ENCODE results near the gene DBNDD1. TPM values are rescaled to one million over a fixed set of nuclear protein-coding genes. Genes with fewer than 3 reads are reported as not detected.

Gene DBNDD1
- total RNA-seq, 1 donor from 2014 or later, result 36.8 TPM

- peaks cover 9% of the 10 kb centered on the region for H3K36me3 Mint-ChIP-seq (ENCODE audit: low read depth, unreplicated experiment)
- peak overlapping the region; percentile 89 for H3K4me3 Mint-ChIP-seq (ENCODE audit: unreplicated experiment)
- H3K27me3 Mint-ChIP-seq (ENCODE audit: unreplicated experiment), result peaks cover 3% of the 10 kb centered on the region
- no peaks in the 10 kb centered on the region for H3K9me3 Mint-ChIP-seq (ENCODE audit: unreplicated experiment)
- DNase-seq (ENCODE audit: low spot score), result no peak
- H3K27ac Mint-ChIP-seq (ENCODE audit: unreplicated experiment), result no peak overlapping the region
- peaks cover 22% of the 10 kb centered on the region for H3K4me1 Mint-ChIP-seq (ENCODE audit: unreplicated experiment)
- TF ChIP-seq, protein P1, sequence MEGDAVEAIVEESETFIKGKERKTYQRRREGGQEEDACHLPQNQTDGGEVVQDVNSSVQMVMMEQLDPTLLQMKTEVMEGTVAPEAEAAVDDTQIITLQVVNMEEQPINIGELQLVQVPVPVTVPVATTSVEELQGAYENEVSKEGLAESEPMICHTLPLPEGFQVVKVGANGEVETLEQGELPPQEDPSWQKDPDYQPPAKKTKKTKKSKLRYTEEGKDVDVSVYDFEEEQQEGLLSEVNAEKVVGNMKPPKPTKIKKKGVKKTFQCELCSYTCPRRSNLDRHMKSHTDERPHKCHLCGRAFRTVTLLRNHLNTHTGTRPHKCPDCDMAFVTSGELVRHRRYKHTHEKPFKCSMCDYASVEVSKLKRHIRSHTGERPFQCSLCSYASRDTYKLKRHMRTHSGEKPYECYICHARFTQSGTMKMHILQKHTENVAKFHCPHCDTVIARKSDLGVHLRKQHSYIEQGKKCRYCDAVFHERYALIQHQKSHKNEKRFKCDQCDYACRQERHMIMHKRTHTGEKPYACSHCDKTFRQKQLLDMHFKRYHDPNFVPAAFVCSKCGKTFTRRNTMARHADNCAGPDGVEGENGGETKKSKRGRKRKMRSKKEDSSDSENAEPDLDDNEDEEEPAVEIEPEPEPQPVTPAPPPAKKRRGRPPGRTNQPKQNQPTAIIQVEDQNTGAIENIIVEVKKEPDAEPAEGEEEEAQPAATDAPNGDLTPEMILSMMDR (IDR thresholded peaks at IDR 0.05; ENCODE audit: unreplicated experiment), result no peak
Observed at GRCh38 chr16:90018297-90018651, 982 bp downstream of the DBNDD1 start.

GRCh38 chr16:90016339-90016950 lies 2.8 kb downstream of the DBNDD1 start:
- H3K9me3 Mint-ChIP-seq (ENCODE audit: unreplicated experiment), result no peaks in the 10 kb centered on the region
- H3K4me3 Mint-ChIP-seq (ENCODE audit: unreplicated experiment), result no peak overlapping the region
- H3K36me3 Mint-ChIP-seq (ENCODE audit: low read depth, unreplicated experiment), result peaks cover 9% of the 10 kb centered on the region
- DNase-seq (ENCODE audit: low spot score), result no peak
- H3K27me3 Mint-ChIP-seq (ENCODE audit: unreplicated experiment), result peaks cover 5% of the 10 kb centered on the region
- no peak overlapping the region for H3K27ac Mint-ChIP-seq (ENCODE audit: unreplicated experiment)
- peaks cover 15% of the 10 kb centered on the region for H3K4me1 Mint-ChIP-seq (ENCODE audit: unreplicated experiment)
- TF ChIP-seq, protein P1 (IDR thresholded peaks at IDR 0.05; ENCODE audit: unreplicated experiment), result no peak

DNA sequence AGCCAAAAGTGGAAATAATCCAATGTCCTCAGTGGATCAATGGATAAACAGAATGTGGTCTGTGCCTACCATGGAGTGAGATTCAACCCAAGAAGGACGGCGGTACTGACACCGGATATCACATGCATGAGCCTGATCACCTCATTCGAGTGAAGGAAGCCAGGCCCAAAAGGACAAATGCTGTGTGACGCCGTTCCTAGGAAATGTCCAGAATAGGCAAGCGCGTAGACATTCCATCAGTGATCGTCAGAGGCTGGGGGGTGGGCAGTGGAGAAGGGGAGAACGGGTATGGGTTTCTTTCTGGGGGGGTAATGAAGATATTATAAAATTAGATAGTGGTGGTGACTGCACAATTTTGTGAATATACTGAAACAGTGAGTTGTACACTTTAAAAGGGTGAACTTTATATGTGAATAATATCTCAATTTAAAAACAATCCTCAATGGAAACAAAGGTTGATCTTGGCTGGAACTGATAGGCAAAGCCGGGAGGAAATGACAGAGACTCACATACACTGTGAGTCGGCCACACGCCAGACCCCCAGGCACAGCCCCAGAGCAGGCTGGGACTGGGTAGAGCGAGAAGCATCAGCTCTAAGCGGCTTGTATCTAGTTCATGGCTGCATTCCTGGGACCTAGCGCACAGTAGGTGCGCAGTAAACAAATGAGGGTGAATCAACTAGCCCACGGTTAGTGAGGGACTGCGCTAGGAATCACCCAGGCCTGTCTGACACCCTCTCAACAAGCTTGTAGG lies 3.5 kb downstream of the DBNDD1 start:
- Mint-ChIP-seq H3K9me3 (ENCODE audit: unreplicated experiment) (no peaks in the 10 kb centered on the region), H3K27ac (ENCODE audit: unreplicated experiment) (no peak overlapping the region), H3K36me3 (ENCODE audit: low read depth, unreplicated experiment) (peaks cover 9% of the 10 kb centered on the region), H3K27me3 (ENCODE audit: unreplicated experiment) (peaks cover 5% of the 10 kb centered on the region), H3K4me3 (ENCODE audit: unreplicated experiment) (no peak overlapping the region), H3K4me1 (ENCODE audit: unreplicated experiment) (peaks cover 8% of the 10 kb centered on the region)
- no peak for DNase-seq (ENCODE audit: low spot score)
- TF ChIP-seq, protein P1 (IDR thresholded peaks at IDR 0.05; ENCODE audit: unreplicated experiment), result no peak

- H3K27me3 Mint-ChIP-seq (ENCODE audit: unreplicated experiment), result peaks cover 7% of the 10 kb centered on the region
- TF ChIP-seq, protein P1 (IDR thresholded peaks at IDR 0.05; ENCODE audit: unreplicated experiment), result no peak
- no peak overlapping the region for H3K27ac Mint-ChIP-seq (ENCODE audit: unreplicated experiment)
- H3K4me1 Mint-ChIP-seq (ENCODE audit: unreplicated experiment), result no peaks in the 10 kb centered on the region
- H3K4me3 Mint-ChIP-seq (ENCODE audit: unreplicated experiment), result no peak overlapping the region
- no peak for DNase-seq (ENCODE audit: low spot score)
- no peaks in the 10 kb centered on the region for H3K9me3 Mint-ChIP-seq (ENCODE audit: unreplicated experiment)
- H3K36me3 Mint-ChIP-seq (ENCODE audit: low read depth, unreplicated experiment), result peaks cover 5% of the 10 kb centered on the region
Observed at GRCh38 chr16:90012991-90013745, 6.1 kb downstream of the DBNDD1 start.

Data from endothelial cell (in vitro differentiated cells).